Measurements from ENCODE around the gene PLCB1.

Gene PLCB1

GRCh38 chr20:8166730-8167129 lies 34.7 kb downstream of the PLCB1 start:
- H3K36me3 ChIP-seq = no peaks in the 10 kb centered on the region
- intact Hi-C loops (cut with DNase I; ENCODE audit: low total_unique reads) = no loop called here
- DNase-seq = no peak
- H3K4me3 ChIP-seq = no peak overlapping the region
- H3K27me3 ChIP-seq = no peaks in the 10 kb centered on the region
- no peak overlapping the region for H3K27ac ChIP-seq
- no peaks in the 10 kb centered on the region for H3K4me1 ChIP-seq
- TF ChIP-seq, protein P1, sequence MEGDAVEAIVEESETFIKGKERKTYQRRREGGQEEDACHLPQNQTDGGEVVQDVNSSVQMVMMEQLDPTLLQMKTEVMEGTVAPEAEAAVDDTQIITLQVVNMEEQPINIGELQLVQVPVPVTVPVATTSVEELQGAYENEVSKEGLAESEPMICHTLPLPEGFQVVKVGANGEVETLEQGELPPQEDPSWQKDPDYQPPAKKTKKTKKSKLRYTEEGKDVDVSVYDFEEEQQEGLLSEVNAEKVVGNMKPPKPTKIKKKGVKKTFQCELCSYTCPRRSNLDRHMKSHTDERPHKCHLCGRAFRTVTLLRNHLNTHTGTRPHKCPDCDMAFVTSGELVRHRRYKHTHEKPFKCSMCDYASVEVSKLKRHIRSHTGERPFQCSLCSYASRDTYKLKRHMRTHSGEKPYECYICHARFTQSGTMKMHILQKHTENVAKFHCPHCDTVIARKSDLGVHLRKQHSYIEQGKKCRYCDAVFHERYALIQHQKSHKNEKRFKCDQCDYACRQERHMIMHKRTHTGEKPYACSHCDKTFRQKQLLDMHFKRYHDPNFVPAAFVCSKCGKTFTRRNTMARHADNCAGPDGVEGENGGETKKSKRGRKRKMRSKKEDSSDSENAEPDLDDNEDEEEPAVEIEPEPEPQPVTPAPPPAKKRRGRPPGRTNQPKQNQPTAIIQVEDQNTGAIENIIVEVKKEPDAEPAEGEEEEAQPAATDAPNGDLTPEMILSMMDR (IDR thresholded peaks at IDR 0.05) = no peak
- H3K9me3 ChIP-seq = no peaks in the 10 kb centered on the region

DNA sequence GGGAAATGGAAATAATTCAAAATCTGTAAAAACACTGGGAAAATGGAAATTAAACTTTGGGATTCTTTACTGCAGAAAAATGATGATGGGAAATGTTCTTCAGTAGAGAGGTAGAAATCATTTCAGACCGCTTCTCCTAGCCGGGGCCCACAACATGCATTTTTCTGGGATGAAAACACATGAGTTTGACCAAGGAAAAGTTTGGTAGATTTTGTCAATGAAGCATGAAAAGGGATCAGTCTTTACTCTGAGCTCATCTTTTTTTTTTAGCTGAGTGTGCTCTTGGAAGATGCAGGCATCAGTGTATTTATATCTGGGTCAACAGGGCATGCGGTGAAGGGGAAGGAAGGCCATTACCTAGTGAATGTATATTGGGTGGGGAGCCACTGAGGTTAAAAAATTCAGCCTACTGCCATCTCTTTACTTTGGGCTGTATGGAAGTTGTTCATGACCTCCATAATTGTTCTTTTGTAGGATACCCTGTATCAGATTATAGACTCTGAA lies 36.8 kb downstream of the PLCB1 start:
- no peaks in the 10 kb centered on the region for H3K27me3 ChIP-seq
- no peak overlapping the region for H3K27ac ChIP-seq
- H3K36me3 ChIP-seq = no peaks in the 10 kb centered on the region
- no peaks in the 10 kb centered on the region for H3K4me1 ChIP-seq
- no peaks in the 10 kb centered on the region for H3K9me3 ChIP-seq
- intact Hi-C loops (cut with DNase I; ENCODE audit: low total_unique reads) = no loop called here
- no peak for DNase-seq
- H3K4me3 ChIP-seq = no peak overlapping the region
- TF ChIP-seq, protein P1 (IDR thresholded peaks at IDR 0.05) = no peak

DNA sequence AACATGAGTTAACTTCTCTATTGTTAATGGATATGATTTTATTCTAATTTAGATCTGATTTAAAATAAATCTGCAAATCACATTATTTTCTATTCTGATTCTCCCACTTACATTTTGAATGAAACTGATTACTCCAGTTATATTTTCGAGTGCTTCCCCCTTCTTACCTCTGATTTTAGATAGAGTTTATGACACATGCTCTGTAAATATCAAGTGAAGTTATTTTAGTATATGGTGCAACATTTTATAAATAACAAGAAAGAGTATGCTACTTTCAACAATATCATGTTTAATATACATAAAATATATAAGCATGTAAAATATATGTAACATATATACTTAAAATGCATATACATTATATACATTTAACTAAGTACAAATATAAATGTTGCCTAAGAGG lies 38.9 kb downstream of the PLCB1 start:
- Histone ChIP-seq H3K27ac (no peak overlapping the region), H3K27me3 (no peaks in the 10 kb centered on the region), H3K9me3 (no peaks in the 10 kb centered on the region), H3K4me1 (no peaks in the 10 kb centered on the region), H3K36me3 (no peaks in the 10 kb centered on the region), H3K4me3 (no peak overlapping the region)
- DNase-seq = no peak
- TF ChIP-seq, protein P1 (IDR thresholded peaks at IDR 0.05) = no peak
- intact Hi-C loops (cut with DNase I; ENCODE audit: low total_unique reads) = no loop called here

- intact Hi-C loops (cut with DNase I; ENCODE audit: low total_unique reads) = no loop called here
- Histone ChIP-seq H3K27me3 (no peaks in the 10 kb centered on the region), H3K36me3 (no peaks in the 10 kb centered on the region), H3K4me3 (no peak overlapping the region), H3K9me3 (no peaks in the 10 kb centered on the region), H3K4me1 (no peaks in the 10 kb centered on the region), H3K27ac (no peak overlapping the region)
- DNase-seq = no peak
- TF ChIP-seq, protein P1 (IDR thresholded peaks at IDR 0.05) = no peak
Observed at GRCh38 chr20:8172191-8172590, 40.1 kb downstream of the PLCB1 start.

DNA sequence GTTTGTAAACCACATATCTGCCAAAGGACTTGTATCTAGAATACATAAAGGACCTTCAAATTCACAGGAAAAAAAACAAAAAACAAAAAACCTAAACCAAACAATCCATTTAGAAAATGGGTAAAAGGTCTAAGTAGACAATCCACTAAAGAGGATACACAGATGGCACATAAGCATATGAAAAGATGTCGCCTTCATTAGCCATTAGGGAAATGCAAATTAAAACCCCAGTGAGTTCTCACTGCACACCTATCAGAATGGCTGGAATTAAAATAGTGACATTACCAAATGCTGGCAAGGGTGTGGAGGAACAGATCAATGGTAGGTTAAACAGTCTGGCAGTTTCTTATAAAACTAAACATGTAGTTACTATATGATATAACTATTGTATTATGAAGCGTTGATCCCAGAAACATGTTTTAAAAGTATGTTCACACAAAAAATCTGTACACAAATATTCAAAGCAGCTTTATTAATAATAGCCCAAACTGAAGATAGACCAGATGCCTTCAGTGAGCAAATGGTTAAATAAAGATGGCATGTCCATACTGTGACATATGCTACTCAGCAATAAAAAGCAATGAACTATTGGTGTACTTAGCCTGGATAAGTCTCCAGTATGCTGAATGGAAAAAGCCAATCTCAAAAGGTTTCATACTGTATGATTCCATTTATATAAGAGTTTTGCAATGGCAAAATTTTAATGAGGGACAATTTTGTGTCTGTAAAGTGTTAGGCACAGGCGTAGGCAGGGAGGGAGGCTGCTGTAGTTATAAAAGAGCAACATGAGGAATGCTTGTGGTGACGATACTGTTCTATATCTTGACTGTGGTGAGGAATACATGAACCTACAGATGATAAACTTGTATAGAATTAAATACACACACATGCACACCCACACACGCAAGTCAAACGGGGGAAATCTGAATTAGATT lies 43.9 kb downstream of the PLCB1 start:
- DNase-seq = no peak
- no peaks in the 10 kb centered on the region for H3K4me1 ChIP-seq
- H3K27me3 ChIP-seq = no peaks in the 10 kb centered on the region
- TF ChIP-seq, protein P1 (IDR thresholded peaks at IDR 0.05) = no peak
- H3K4me3 ChIP-seq = no peak overlapping the region
- no peaks in the 10 kb centered on the region for H3K9me3 ChIP-seq
- intact Hi-C loops (cut with DNase I; ENCODE audit: low total_unique reads) = no loop called here
- no peak overlapping the region for H3K27ac ChIP-seq
- H3K36me3 ChIP-seq = no peaks in the 10 kb centered on the region
